ENCODE results near the gene LCLAT1. TPM values are rescaled to one million over a fixed set of nuclear protein-coding genes. Genes with fewer than 3 reads are reported as not detected.

The LCLAT1 gene
- total RNA-seq, 2 experiments from 2014 or later: 9.2 to 19.6 TPM

DNA sequence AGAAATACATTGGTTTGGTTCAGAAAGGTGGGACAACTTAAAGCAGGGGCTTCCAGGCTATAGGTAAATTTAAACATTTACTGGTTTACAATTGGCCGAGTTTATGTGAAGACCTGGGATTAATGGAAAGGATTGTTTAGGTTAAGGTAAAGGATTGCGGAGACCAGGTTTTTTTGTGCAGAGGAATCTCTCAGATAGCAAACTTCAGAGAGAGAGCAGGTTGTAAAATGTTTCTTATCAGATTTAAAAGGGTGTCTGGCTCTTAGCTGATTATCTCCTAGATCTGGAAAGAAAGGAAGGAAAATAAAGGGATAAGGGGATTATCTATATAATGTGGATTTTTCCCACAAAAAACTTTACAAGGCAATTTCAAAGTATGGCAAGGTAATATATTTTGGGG lies 101.3 kb downstream of the LCLAT1 start:
- H4K20me1 ChIP-seq (ENCODE audit: insufficient read depth, low read length): no peaks in the 10 kb centered on the region
- H3K27ac ChIP-seq (ENCODE audit: low read depth, low read length, poor library complexity, severe bottlenecking): no peak overlapping the region
- DNase-seq (ENCODE audit: low spot score): no peak
- ChIA-PET POLR2A (interaction anchor here (0.7 to 0.8 kb wide), 2 partner anchors 37 to 579 kb away, joined by 3 read pairs; no protein-coding TSS in a partner anchor), CTCF (ENCODE audit: unreplicated experiment) (no interaction called here)
- H3K4me3 ChIP-seq (ENCODE audit: low read depth, low read length, poor library complexity, severe bottlenecking): no peak overlapping the region
- BruUV-seq (replicated peaks): no TSS peak
- no peak for TF ChIP-seq CTCF (conservative IDR thresholded peaks at IDR 0.05; ENCODE audit: low read length)
- TF ChIP-seq EZH2phosphoT487 (IDR thresholded peaks at IDR 0.05; ENCODE audit: borderline replicate concordance, low read depth, low read length): no peak
- no peak overlapping the region for H2AFZ ChIP-seq (ENCODE audit: low read length)
- H3K79me2 ChIP-seq (ENCODE audit: insufficient read depth, low read depth, low read length): no peaks in the 10 kb centered on the region
- intact Hi-C loops (cut with micrococcal nuclease; ENCODE audit: unreplicated experiment): no loop called here
- H3K36me3 ChIP-seq (ENCODE audit: insufficient read depth, low read length): no peaks in the 10 kb centered on the region
- H3K4me2 ChIP-seq (ENCODE audit: low read length): no peak overlapping the region
- H3K4me1 ChIP-seq (ENCODE audit: insufficient read depth, low read length, poor library complexity, severe bottlenecking): no peaks in the 10 kb centered on the region
- H3K9me2 ChIP-seq (ENCODE audit: insufficient read depth, low read length): no peaks in the 10 kb centered on the region; the same call in 1 of the 2 replicates
- no peaks in the 10 kb centered on the region for H3K9me3 ChIP-seq (ENCODE audit: low read length)

DNA sequence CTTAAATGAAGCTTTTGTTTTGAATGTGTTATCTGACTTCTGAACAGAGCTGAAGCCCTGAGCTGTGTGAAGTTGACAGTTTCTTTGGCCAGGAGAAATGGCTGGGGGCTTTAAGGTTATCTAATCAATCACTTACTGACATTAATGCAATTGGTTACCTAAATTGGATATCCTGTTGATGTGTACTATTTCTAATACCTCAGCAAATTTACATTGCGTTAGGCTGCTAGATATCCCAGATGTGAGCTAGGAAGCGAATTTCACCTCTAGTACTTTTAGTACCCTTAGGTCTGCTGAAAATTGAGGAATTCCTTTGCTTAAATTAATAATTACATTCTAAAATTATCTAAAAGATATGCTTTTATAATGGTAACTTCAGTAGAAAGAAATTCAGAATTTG lies 102.0 kb downstream of the LCLAT1 start:
- intact Hi-C loops (cut with micrococcal nuclease; ENCODE audit: unreplicated experiment): no loop called here
- Histone ChIP-seq H3K4me2 (ENCODE audit: low read length) (no peak overlapping the region), H3K36me3 (ENCODE audit: insufficient read depth, low read length) (no peaks in the 10 kb centered on the region), H3K4me1 (ENCODE audit: insufficient read depth, low read length, poor library complexity, severe bottlenecking) (no peaks in the 10 kb centered on the region), H3K4me3 (ENCODE audit: low read depth, low read length, poor library complexity, severe bottlenecking) (no peak overlapping the region), H3K79me2 (ENCODE audit: insufficient read depth, low read depth, low read length) (no peaks in the 10 kb centered on the region), H3K27ac (ENCODE audit: low read depth, low read length, poor library complexity, severe bottlenecking) (no peak overlapping the region), H2AFZ (ENCODE audit: low read length) (no peak overlapping the region), H4K20me1 (ENCODE audit: insufficient read depth, low read length) (no peaks in the 10 kb centered on the region), H3K9me2 (ENCODE audit: insufficient read depth, low read length) (no peaks in the 10 kb centered on the region; the same call in 1 of the 2 replicates), H3K9me3 (ENCODE audit: low read length) (no peaks in the 10 kb centered on the region)
- TF ChIP-seq CTCF (conservative IDR thresholded peaks at IDR 0.05; ENCODE audit: low read length) (no peak), EZH2phosphoT487 (IDR thresholded peaks at IDR 0.05; ENCODE audit: borderline replicate concordance, low read depth, low read length) (no peak)
- BruUV-seq (replicated peaks): no TSS peak
- DNase-seq (ENCODE audit: low spot score): no peak
- CTCF ChIA-PET (ENCODE audit: unreplicated experiment): no interaction called here
- POLR2A ChIA-PET: interaction anchor here (0.7 to 0.8 kb wide), 2 partner anchors 38 to 580 kb away, joined by 3 read pairs; no protein-coding TSS in a partner anchor

GRCh38 chr2:30559544-30560275 lies 112.7 kb downstream of the LCLAT1 start:
- Histone ChIP-seq H3K79me2 (ENCODE audit: insufficient read depth, low read depth, low read length) (no peaks in the 10 kb centered on the region), H3K4me2 (ENCODE audit: low read length) (no peak overlapping the region), H4K20me1 (ENCODE audit: insufficient read depth, low read length) (no peaks in the 10 kb centered on the region; the same call in 1 of the 2 replicates), H3K4me3 (ENCODE audit: low read depth, low read length, poor library complexity, severe bottlenecking) (no peak overlapping the region), H2AFZ (ENCODE audit: low read length) (no peak overlapping the region), H3K36me3 (ENCODE audit: insufficient read depth, low read length) (peaks cover 17% of the 10 kb centered on the region; the same call in 1 of the 2 replicates), H3K9me3 (ENCODE audit: low read length) (no peaks in the 10 kb centered on the region), H3K4me1 (ENCODE audit: insufficient read depth, low read length, poor library complexity, severe bottlenecking) (no peaks in the 10 kb centered on the region), H3K27ac (ENCODE audit: low read depth, low read length, poor library complexity, severe bottlenecking) (no peak overlapping the region), H3K9me2 (ENCODE audit: insufficient read depth, low read length) (no peaks in the 10 kb centered on the region)
- no TSS peak for BruUV-seq (replicated peaks)
- DNase-seq (ENCODE audit: low spot score): no peak
- intact Hi-C loops (cut with micrococcal nuclease; ENCODE audit: unreplicated experiment): no loop called here
- ChIA-PET POLR2A (interaction anchor here (0.6 kb wide), 2 partner anchors 9 to 73 kb away, joined by 3 read pairs; no protein-coding TSS in a partner anchor), CTCF (ENCODE audit: unreplicated experiment) (no interaction called here)
- TF ChIP-seq EZH2phosphoT487 (IDR thresholded peaks at IDR 0.05; ENCODE audit: borderline replicate concordance, low read depth, low read length) (no peak), CTCF (conservative IDR thresholded peaks at IDR 0.05; ENCODE audit: low read length) (no peak)

Measured in OCI-LY7 (cell line).